AG10803 (cell line): ENCODE data around the gene USP9X.
"Not testable (repeated sequence)": the region's sequence is repeated elsewhere in the genome, so short reads cannot be mapped to it uniquely, and the experiment has no call there.

Experiments used
- DNase-seq: peaks from one replicate; pipeline ENCODE4 v3.0.0; 2010; ENCODE audit warnings: low read depth
- H3K4me3 ChIP-seq: 2 replicates; pipeline ENCODE4 v1.5.1; 2011; ENCODE audit warnings: mild to moderate bottlenecking, low read length, control low read depth
- CTCF ChIP-seq: conservative IDR thresholded peaks from 2 replicates; pipeline ENCODE4 v1.5.1; 2011; ENCODE audit warnings: mild to moderate bottlenecking, low read length, control low read depth, inconsistent platforms

Gene USP9X

GRCh38 chrX:41164449-41164848 lies 79.2 kb downstream of the USP9X start:
- H3K4me3 ChIP-seq, result no peak overlapping the region
- DNase-seq, result no peak
- no peak for TF ChIP-seq CTCF

- peak; percentile 13 for DNase-seq
- no peak for TF ChIP-seq CTCF
- no peak overlapping the region for H3K4me3 ChIP-seq
Measured at GRCh38 chrX:41167888-41168287, 82.6 kb downstream of the USP9X start.

GRCh38 chrX:41176263-41176662 lies 91.0 kb downstream of the USP9X start:
- H3K4me3 ChIP-seq, result no peak overlapping the region
- no peak for DNase-seq
- TF ChIP-seq CTCF, result no peak

GRCh38 chrX:41177297-41177696 lies 92.1 kb downstream of the USP9X start:
- H3K4me3 ChIP-seq, result no peak overlapping the region
- DNase-seq, result no peak
- no peak for TF ChIP-seq CTCF

- TF ChIP-seq CTCF, result no peak
- DNase-seq, result no peak
- H3K4me3 ChIP-seq, result no peak overlapping the region
Measured at GRCh38 chrX:41178201-41178600, 93.0 kb downstream of the USP9X start.

GRCh38 chrX:41180194-41180908 lies 95.1 kb downstream of the USP9X start:
- TF ChIP-seq CTCF, result peak; percentile 72
- H3K4me3 ChIP-seq, result no peak overlapping the region
- DNase-seq, result peak; percentile 58

GRCh38 chrX:41184312-41184711 lies 99.1 kb downstream of the USP9X start:
- H3K4me3 ChIP-seq, result no peak overlapping the region
- no peak for TF ChIP-seq CTCF

GRCh38 chrX:41186946-41187345 lies 101.7 kb downstream of the USP9X start:
- not testable (repeated sequence) for H3K4me3 ChIP-seq

More at GRCh38 chrX:41184312-41184711, 99.1 kb downstream of the USP9X start:
- DNase-seq, result no peak

More at GRCh38 chrX:41186946-41187345, 101.7 kb downstream of the USP9X start:
- DNase-seq, result not testable (repeated sequence)
